Measurements from ENCODE around the gene SFT2D1.
A peak's percentile ranks its signal among the peaks of the same experiment; 100 is the strongest.

The SFT2D1 gene

DNA sequence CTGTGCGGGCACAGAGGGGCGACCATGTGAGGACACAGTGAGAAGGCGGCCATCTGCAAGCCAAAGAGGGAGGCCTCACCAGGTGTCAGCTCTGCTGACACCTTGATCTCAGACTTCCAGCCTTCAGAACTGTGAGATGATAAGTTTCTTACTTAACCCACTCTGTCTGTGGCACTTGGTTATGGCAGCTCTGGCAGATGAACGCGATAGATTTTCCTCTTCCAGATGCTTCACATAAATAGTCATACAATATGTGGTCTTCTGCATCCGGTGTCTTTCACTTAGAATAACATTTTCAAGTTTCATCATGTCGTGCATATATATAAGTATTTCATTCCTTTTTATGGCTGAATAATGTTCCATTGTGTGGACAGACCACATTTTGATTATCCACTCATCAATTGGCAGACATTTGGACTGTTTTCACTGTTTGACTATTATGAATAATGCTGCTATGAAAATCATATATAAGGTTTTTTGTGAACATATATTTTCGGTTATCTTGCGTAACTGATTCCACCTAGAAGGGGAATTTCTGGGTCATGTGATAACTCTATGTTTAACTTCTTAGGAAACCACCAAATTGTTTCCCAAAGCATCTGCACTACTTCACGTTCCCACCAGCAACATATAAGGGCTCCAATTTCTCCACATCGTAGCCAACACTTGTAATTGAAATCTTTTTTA is 64.3 kb downstream of the SFT2D1 start:
- DNase-seq (ENCODE audit: low read depth in 2 of 2) = no peak

DNA sequence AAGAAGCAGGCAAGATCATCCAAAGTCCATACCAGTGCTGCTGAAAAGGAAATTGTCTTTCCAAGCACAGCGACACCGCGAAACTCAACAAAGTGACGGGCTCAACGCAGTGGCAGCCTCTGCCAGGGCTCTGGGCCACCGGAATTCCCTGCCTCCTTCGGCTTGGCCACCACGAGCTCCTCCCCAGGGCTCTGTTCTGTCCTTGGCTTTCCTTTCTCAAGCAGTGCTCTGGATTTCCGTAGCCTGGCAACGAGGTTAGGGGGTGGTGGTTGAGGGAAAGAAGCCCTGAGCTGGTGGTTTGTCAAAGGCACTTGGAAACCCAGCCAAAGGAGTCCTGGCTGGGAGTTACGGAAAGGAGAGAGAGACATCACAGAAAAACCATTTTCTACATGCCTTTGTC is 65.3 kb downstream of the SFT2D1 start:
- DNase-seq (ENCODE audit: low read depth in 2 of 2) = no peak

GRCh38 chr6:166275714-166276166 is 66.6 kb downstream of the SFT2D1 start:
- DNase-seq (ENCODE audit: low read depth in 2 of 2) = peak; percentile 5 to 10

DNA sequence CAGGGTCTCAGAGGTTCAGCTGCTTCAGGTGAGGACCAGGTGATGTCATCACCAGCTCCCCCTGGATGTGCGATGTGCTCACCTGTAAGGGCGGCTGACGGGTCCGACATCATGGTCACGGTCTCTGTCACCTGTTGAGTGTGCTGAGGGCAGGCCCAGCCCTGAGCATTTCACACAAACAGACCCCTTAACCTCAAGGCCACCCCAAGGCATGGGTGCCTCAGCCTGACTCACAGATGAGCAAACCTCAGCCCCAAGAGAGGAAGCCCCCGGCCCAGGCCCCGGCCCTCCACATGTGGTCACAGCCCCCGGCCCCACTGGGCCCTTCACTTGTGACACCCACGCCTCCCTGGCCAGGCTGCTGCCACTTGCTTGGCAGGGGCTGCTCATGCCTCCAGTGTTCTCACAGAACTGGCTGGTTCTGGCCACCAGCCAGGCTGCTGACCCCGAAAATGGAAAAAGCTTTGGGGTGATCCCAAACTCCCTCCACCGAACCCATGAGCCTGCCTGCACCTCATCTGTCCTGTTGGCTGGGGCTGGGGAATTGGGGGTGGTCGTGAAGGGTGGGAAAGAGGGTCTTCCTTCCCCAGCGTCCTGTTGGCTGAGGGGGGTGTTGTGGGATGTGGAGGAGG is 67.5 kb downstream of the SFT2D1 start:
- no peak for DNase-seq (ENCODE audit: low read depth in 2 of 2)

- no peak for DNase-seq (ENCODE audit: low read depth in 2 of 2)
These were observed 68.2 kb downstream of the SFT2D1 start for GRCh38 chr6:166274163-166274562.

GRCh38 chr6:166271376-166271765 is 71.0 kb downstream of the SFT2D1 start:
- DNase-seq (ENCODE audit: low read depth in 2 of 2) = no peak

DNA sequence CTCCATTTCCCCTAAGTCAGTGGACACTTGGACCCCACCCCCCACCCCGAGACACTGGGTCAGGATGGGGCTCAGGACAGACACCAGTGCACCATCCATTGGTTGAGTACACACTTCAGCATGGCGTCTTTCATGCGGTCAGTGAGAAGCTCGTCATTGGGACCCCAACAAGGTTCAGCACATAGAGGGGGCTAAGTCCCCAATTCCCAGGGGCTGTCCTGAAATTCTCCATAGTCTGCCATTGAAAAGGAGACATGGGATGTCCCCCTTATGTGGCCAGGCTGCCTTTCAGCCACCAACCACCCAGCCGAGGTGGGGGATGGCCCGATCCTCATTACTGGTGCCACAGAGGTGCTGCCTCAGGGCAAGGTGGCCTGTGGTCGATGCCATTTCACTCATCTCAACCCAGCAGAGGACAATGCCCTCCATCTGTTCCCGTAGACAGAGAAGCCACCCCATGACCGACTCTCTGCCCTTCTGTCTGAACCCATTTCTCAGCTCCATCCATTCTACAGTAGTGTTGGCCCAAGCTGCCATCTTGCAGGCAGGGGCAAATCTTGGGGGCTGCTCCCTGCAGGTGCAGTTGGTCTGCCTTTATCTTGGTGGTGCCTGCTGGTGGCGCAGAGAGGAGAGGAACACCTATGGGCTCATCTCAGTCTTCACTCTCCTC is 71.5 kb downstream of the SFT2D1 start:
- DNase-seq (ENCODE audit: low read depth in 2 of 2) = no peak
